Hepatocyte (in vitro differentiated cells): ENCODE measurements around the gene KLK10. TPM values are rescaled to one million over a fixed set of nuclear protein-coding genes. Genes with fewer than 3 reads are reported as not detected.
"Not testable (repeated sequence)": the region's sequence is repeated elsewhere in the genome, so short reads cannot be mapped to it uniquely, and the experiment has no call there.

ENCODE experiments used
- DNase-seq: peaks from one replicate; pipeline ENCODE4 v3.0.0-alpha.2; 2016; ENCODE audit warnings: low spot score
- H2AFZ ChIP-seq: fragments of 200-600 bp; sonication (generic); 2 replicates; pipeline ENCODE4 v1.6.0; 2016; ENCODE audit warnings: antibody characterized with exemption, mild to moderate bottlenecking
- H3K27ac ChIP-seq: fragments of 200-600 bp; sonication (generic); 2 replicates; pipeline ENCODE4 v1.5.1; 2016; ENCODE audit warnings: mild to moderate bottlenecking
- H3K27me3 ChIP-seq: fragments of 200-600 bp; sonication (generic); 2 replicates; pipeline ENCODE4 v1.6.1; 2016
- H3K36me3 ChIP-seq: fragments of 200-600 bp; sonication (generic); replicated peaks from 2 replicates; pipeline ENCODE4 v1.5.1; 2016; ENCODE audit warnings: low read depth; ENCODE audit not compliant: insufficient read depth
- H3K4me1 ChIP-seq: fragments of 200-600 bp; sonication (generic); 2 replicates; pipeline ENCODE4 v1.5.1; 2016; ENCODE audit warnings: mild to moderate bottlenecking, moderate library complexity; ENCODE audit not compliant: insufficient read depth
- H3K4me2 ChIP-seq: fragments of 200-600 bp; sonication (generic); 2 replicates; pipeline ENCODE4 v1.6.0; 2016
- H3K4me3 ChIP-seq: fragments of 200-600 bp; sonication (generic); 2 replicates; pipeline ENCODE4 v1.5.1; 2016; ENCODE audit warnings: mild to moderate bottlenecking
- H3K79me2 ChIP-seq: fragments of 200-600 bp; sonication (generic); 2 replicates; pipeline ENCODE4 v1.6.0; 2017; ENCODE audit warnings: mild to moderate bottlenecking
- H3K9me2 ChIP-seq: fragments of 200-600 bp; sonication (generic); replicated peaks from 2 replicates; pipeline ENCODE4 v1.6.0; 2017; ENCODE audit warnings: mild to moderate bottlenecking; ENCODE audit not compliant: insufficient read depth
- H3K9me3 ChIP-seq: fragments of 200-600 bp; sonication (generic); 2 replicates; pipeline ENCODE4 v1.5.1; 2016; ENCODE audit warnings: low read depth, mild to moderate bottlenecking
- H4K20me1 ChIP-seq: fragments of 200-600 bp; sonication (generic); 2 replicates; pipeline ENCODE4 v1.6.0; 2016; ENCODE audit warnings: mild to moderate bottlenecking; ENCODE audit not compliant: insufficient read depth, poor library complexity, severe bottlenecking
- CTCF ChIP-seq: fragments of 200-600 bp; sonication (generic); IDR thresholded peaks from 2 replicates; pipeline ENCODE4 v1.5.1; 2016; ENCODE audit warnings: antibody characterized with exemption, mild to moderate bottlenecking; ENCODE audit not compliant: poor library complexity
- EZH2 ChIP-seq: fragments of 200-600 bp; sonication (generic); IDR thresholded peaks from 2 replicates; pipeline ENCODE4 v1.6.1; 2016; ENCODE audit warnings: antibody characterized with exemption, mild to moderate bottlenecking, borderline replicate concordance
- EZH2phosphoT487 ChIP-seq: fragments of 200-600 bp; sonication (generic); IDR thresholded peaks from one replicate; pipeline ENCODE4 v1.6.1; 2018; ENCODE audit warnings: antibody characterized with exemption, mild to moderate bottlenecking, low read depth, moderate library complexity; ENCODE audit not compliant: unreplicated experiment, severe bottlenecking
- WGBS: methylation state at CpG from one replicate; pipeline ENCODE4 v1.1.6; 2016; ENCODE audit warnings: low lambda C conversion rate; ENCODE audit errors: missing lambda C conversion rate; 5-methylcytosine and 5-hydroxymethylcytosine counted together
- polyA plus RNA-seq: library from polyadenylated mRNA; unstranded; fragments of >200 nt; fragmentation: Nextera tagmentation; extraction: Ambion mirVana; gene quantifications from 2 replicates; pipeline ENCODE4 v1.2.1, GENCODE V29; 2016
- total RNA-seq: library from RNA; depleted of rRNA; stranded (reverse); fragments of >200 nt; gene quantifications from 2 replicates; pipeline ENCODE4 v1.2.3, GENCODE V29; 2014

The KLK10 gene
- total and polyA plus RNA-seq, 2 experiments from 2014 or later, result 0.10 to 1.3 TPM

- no peaks in the 10 kb centered on the region for H3K9me3 ChIP-seq
- no peak overlapping the region for H3K27ac ChIP-seq
- H3K4me1 ChIP-seq, result no peaks in the 10 kb centered on the region
- H2AFZ ChIP-seq, result no peak overlapping the region
- H3K27me3 ChIP-seq, result no peaks in the 10 kb centered on the region
- 77% methylated on average over 9 of the region's 9 CpGs for WGBS
- H3K4me3 ChIP-seq, result no peak overlapping the region
- no peak for DNase-seq
- no peaks in the 10 kb centered on the region for H3K9me2 ChIP-seq
- H4K20me1 ChIP-seq, result no peaks in the 10 kb centered on the region
- H3K4me2 ChIP-seq, result no peak overlapping the region
- H3K79me2 ChIP-seq, result no peaks in the 10 kb centered on the region
- H3K36me3 ChIP-seq, result no peaks in the 10 kb centered on the region
- TF ChIP-seq EZH2phosphoT487 (no peak), EZH2 (no peak), CTCF (no peak)
Observed at GRCh38 chr19:50972795-50973376, 46.6 kb downstream of the KLK10 start.

GRCh38 chr19:50969810-50970209 lies 49.7 kb downstream of the KLK10 start:
- H3K27ac ChIP-seq, result not testable (repeated sequence)

GRCh38 chr19:50969413-50969760 lies 50.1 kb downstream of the KLK10 start, which contains the start of gene KLK6:
Gene KLK6, minus strand, starts transcription at chr19:50969591. Its CDS starts 1,487 bp downstream, at chr19:50968104.
- H3K27ac ChIP-seq, result no peak within 1 kb of the TSS
- H3K79me2 ChIP-seq, result no peaks in the 10 kb centered on the region
- no peaks in the 10 kb centered on the region for H3K9me2 ChIP-seq
- no peak within 1 kb of the TSS for H3K4me3 ChIP-seq
- WGBS, result 81% methylated on average over 13 of the region's 19 CpGs
- no peaks in the 10 kb centered on the region for H3K27me3 ChIP-seq
- H4K20me1 ChIP-seq, result no peaks in the 10 kb centered on the region
- no peaks in the 10 kb centered on the region for H3K36me3 ChIP-seq
- H3K4me2 ChIP-seq, result peak within 1 kb of the TSS; percentile 25
- no peaks in the 10 kb centered on the region for H3K9me3 ChIP-seq
- no peak within 1 kb of the TSS for H2AFZ ChIP-seq
- no peak for TF ChIP-seq EZH2phosphoT487
- no peak for TF ChIP-seq EZH2
- TF ChIP-seq CTCF, result no peak
- DNase-seq, result peak; percentile 33
- no peaks in the 10 kb centered on the region for H3K4me1 ChIP-seq

More at GRCh38 chr19:50969810-50970209, 49.7 kb downstream of the KLK10 start:
- not testable (repeated sequence) for H3K4me2 ChIP-seq, DNase-seq, H4K20me1 ChIP-seq, H3K9me2 ChIP-seq, H3K4me3 ChIP-seq, H3K9me3 ChIP-seq, H3K79me2 ChIP-seq, H3K36me3 ChIP-seq, H3K4me1 ChIP-seq, H3K27me3 ChIP-seq, H2AFZ ChIP-seq
- WGBS, result 84% methylated on average over 3 of the region's 3 CpGs

DNA sequence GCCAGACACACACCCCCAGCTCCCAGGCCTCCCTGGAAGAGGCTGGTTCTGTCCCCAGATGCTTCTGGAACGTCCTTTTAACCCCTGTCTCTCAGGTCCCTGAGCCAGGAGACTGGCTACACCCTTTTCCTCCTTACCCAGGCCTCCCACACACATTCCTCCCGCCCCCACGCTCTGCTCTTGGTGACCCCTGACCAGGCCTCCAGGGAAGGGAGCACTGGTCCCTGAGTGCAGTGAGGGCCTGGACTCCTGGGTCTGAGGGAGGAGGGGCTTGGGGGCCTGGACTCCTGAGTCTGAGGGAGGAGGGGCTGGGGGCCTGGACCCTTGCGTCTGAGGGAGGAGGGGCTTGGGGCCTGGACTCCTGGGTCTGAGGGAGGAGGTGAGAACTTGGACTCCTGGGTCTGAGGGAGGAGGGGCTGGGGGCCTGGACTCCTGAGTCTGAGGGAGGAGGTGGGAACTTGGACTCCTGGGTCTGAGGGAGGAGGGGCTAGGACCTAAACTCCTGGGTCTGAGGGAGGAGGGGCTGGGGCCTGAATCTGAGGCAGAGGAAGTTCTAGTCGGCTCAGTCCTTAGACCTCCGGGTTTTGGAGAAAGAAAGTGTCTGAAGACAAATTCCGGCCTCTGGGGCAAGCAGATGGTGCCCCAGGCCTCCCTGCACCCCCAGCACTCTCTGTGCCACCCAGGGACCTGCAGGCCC lies 50.6 kb downstream of the KLK10 start:
- DNase-seq, result no peak
- H3K79me2 ChIP-seq, result no peaks in the 10 kb centered on the region
- H2AFZ ChIP-seq, result no peak overlapping the region
- H3K36me3 ChIP-seq, result no peaks in the 10 kb centered on the region
- no peaks in the 10 kb centered on the region for H3K9me2 ChIP-seq
- no peak overlapping the region for H3K27ac ChIP-seq
- no peaks in the 10 kb centered on the region for H3K9me3 ChIP-seq
- 48% methylated on average over 6 of the region's 7 CpGs for WGBS
- no peak overlapping the region for H3K4me3 ChIP-seq
- peak overlapping the region; percentile 25 for H3K4me2 ChIP-seq
- H3K4me1 ChIP-seq, result no peaks in the 10 kb centered on the region
- H4K20me1 ChIP-seq, result no peaks in the 10 kb centered on the region
- TF ChIP-seq EZH2, result no peak
- TF ChIP-seq EZH2phosphoT487, result no peak
- TF ChIP-seq CTCF, result no peak
- H3K27me3 ChIP-seq, result no peaks in the 10 kb centered on the region
